ENCODE measurements around the gene SMIM43.

The SMIM43 gene

DNA sequence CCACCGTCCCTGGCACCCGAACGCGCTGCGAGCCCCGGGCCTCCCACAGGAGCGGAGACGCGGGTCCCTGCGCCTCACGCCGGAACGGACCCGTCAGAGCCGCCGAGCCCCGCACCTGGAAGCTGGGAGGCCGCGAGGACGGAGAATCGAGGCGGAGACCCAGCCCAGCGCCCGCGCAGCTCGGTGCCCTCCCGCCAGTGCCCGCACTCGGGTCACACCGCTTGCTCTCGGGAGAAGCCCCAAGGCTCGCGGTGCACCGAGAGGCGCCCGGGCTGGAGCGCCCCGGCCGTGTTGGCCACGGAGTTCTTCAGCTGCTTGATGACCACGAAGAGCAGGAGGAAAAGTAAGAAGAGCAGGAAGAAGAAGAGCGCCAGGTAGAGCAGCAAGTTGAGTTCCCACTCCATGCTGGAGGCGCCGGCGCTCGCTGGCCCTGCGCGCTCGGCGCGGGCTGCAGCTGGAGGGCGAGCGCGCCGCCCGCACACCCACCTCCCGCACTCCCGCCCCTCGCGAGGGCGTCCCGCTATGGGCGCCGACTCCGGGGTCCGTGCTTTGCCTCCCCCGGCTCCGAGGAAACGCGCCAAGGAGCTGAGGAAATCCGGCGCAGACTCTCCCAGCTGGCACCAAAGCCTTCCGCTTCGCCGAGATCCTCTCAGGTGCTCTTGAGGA, at the start of gene SMIM43:
TSS of gene SMIM43 (minus strand) at position 463 of the 666 bp plus-strand sequence. CDS start at position 404, 59 bp downstream.
- DNase-seq (ENCODE audit: low spot score) = no peak

DNA sequence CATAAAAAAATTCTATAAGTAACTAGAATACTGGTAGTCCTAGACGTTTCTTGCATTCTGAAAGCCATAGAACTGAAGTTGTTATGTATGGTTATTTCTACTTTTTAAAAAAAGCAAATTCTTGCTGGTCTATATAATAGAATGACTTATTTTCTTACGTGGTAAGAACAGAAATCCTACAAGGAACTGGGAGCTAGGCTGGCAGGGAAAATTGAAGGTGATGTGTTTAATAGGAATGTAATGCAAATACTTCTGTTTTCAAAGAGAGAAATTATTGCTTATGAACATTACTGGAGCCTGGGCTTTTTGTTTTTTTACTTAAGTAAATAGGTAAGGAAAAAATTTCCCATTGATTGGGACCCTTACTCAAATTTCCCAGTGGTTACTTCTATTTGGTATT, 49.8 kb upstream of the SMIM43 start:
- DNase-seq (ENCODE audit: low spot score) = no peak

DNA sequence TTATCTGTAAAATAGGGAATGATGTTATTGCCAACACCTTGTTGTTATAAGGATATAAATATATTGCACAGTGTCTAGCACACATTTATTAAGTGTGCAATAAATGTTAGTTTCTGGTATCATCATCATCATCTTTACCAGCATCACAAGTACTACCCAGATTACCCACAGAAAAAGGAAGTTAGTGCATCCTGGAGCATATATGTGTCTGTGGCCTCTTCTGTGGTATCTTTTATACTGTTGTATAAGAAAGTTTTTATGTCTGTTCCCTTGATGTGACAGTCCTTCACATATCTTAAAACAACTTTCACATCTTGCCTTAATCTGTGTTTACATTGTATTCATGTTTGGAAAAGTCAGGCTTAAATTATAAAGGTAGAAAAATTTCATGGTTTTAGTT, 46.2 kb upstream of the SMIM43 start:
- DNase-seq (ENCODE audit: low spot score) = no peak

DNA sequence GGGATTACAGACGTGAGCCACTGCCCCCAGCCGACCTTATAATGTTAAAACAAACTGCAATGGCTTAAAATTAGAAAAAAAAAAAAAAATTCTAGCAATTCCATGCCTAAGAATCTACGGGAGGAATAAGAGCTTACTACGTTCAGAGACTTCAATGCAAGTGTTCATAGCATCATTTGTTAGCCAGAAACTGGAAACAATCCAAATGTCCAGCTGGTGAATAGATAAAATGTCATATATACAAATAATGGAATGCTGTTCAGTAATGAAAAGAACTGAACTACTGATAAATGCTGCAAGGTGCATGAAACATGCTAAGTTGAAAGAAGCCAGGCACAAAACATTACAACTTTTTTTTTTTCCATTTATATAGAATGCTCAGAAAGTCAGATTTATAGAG, 41.4 kb upstream of the SMIM43 start:
- DNase-seq (ENCODE audit: low spot score) = no peak

DNA sequence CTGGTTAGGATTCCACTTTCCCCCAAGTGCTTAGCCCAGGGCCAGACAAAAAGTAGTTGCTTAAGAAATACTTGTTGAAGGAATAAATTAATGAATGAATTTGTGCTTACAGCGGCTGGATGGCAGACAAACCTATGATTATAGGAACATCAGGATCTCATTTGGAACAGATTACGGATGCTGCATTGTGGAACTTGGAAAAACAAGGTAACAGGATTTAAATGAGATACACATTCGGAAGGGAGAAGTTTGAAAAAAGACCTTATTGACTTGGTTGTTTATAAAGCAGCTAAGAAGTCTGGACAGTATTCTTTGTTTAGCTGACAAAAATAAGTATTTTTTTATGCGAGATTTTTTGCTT, 36.7 kb upstream of the SMIM43 start:
- DNase-seq (ENCODE audit: low spot score) = no peak

DNA sequence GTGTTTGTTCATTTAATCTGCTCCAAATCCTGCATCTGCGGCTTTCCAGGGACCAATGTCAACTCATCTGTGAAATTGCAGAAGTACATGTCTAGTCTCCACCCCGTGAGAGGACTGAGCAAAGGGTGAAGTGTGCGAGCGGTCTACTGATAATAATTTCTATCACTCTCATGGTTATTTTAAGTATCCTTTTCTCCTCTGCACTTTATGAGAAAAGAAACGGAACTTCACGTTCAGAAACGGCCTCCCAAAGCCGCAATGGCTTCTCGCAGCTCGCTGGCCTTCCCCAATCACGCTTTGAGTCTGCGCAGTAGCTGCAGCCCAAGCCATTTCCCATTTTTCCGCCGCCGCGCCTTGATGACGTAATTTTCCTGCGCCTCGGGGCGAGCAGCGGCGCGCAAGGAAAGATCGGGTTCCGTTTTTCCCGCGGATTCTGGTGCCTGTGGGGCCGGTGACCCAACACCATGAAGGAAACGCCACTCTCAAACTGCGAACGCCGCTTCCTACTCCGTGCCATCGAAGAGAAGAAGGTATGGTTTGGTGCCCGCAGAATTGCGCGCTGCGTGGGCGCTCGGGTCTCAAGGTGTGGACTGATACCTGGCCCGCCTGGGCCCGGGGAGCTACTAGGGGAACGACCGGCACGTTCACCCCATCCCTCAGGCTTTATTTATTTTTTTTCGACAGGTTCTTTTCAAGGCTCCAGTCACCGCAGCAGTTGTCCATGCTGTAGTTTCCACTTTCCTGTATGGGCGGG, 36.2 kb upstream of the SMIM43 start, which contains the start of gene EXOSC9:
TSS of gene EXOSC9 (plus strand) at position 363 of the 754 bp plus-strand sequence. CDS start at position 465, 102 bp downstream.
- peak; percentile 96 for DNase-seq (ENCODE audit: low spot score)

DNA sequence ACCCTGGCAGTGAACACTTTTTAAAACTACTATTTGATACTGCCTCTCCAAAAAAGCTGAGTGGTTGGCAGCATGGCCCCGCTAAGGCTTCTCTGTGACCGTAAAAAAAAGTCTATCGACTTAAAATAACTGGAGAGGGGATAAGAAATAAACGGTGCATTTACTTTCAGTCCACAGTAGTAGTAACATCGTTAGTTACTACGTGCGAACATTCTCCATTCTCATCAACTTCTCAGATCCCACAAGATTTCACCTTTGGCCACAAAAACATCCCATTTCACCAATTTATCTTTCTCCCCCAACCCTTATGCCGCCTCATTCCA, 35.6 kb upstream of the SMIM43 start:
- no peak for DNase-seq (ENCODE audit: low spot score)

DNA sequence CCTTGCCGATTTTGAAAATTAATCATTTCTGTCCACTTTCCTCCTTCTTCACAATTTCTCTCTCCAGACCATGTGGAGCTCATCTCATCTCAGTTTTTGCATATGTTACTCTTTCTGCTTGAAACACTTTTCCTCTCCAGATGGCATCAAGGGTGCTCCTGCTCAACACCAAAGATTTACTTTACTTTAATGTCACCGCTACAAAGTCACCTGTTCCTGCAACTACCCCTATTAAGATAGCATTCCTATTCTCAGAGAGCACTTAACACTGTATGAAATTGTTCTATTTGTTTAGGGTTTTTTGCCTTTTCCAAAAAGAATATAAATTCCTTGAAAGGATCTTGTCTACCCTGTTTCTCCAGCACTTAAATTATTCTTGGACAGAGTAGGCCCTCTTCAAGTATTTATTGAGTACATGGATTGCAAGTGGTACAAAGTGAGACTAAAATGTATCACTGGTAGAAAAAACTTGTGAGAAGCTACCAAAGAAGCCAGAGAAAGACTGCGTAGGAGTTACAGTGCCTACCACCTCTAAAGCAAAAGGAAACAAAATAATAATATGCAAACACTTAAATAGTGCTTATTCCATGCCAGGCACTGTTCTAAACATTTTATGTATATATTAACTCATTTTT, 35.0 kb upstream of the SMIM43 start:
- no peak for DNase-seq (ENCODE audit: low spot score)

DNA sequence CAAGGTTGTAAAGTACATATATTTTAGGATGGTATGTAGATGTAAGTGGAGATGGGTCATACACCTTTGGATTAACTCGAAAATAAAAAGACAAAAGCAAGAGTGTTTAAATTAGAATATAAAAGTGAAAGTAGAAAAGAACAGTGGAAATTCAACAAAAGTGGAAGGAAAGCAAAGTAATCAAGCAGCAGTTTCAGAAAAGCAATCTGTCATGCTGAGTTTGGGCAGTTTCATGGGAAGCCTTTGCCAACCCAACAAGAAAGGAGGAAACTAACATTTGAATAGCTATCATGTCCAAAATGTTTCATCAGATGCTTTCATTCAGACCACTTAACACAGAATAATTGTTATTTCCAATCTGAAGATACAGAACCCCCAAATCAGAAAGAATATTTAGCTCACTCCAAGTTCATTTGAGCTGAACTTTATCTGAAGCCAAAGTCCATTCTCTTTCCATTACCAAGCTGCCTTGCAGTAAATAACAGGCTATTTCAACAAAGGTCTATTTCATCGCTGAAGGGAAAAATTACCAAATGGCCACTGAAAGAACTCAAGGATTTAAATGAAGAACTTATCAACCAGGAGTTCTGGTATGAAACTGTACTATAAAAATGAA, 34.4 kb upstream of the SMIM43 start:
- no peak for DNase-seq (ENCODE audit: low spot score)

DNA sequence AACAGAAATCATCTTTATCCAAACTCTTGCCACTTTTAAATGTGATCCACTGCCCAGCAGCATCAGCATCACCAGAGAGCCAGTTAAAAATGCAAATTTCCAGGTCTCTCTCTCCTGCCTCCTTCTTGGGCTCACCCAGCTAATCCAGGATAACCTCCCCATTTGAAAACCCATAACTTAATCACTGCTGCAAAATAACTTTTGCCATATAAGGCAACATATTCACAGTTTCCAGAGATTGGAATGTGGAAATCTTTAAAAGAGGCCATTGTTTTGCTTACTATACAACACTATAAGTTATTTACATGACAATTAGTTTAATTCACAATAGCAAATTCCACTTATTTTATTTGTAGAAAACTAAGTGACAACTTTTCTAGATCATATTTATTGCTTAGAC, 31.3 kb upstream of the SMIM43 start:
- DNase-seq (ENCODE audit: low spot score) = no peak

DNA sequence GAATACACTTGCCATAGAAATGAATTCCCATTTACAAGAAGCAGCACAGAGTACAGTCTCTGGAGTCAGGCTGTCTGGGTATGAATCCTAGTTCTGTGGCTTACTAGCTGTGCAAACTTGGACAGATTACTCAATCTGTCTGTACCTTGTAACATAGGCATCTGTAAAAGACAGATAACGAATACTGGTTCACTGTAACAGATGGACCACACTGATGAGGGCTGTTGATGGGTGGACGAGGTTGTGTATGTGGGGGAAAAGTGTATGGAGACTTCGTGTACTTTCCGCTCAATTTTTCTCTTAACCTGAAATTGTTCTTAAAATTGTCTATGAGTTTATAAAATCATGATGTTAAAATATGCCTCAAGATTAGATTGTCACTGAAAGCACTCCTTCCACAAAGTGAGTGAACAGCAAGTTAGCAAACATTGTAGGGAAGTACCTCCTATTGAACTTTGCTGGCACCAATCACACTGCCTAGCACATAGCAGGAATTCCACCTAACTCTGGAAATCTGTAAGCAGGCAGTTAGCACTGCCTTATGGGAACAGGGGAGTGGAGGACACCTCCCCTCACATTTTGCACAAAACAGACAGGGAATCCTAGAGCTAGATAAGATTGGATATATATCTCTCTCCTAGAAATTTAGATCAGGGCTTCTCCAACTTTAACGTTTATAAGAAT, 29.7 kb upstream of the SMIM43 start:
- DNase-seq (ENCODE audit: low spot score) = peak; percentile 82

DNA sequence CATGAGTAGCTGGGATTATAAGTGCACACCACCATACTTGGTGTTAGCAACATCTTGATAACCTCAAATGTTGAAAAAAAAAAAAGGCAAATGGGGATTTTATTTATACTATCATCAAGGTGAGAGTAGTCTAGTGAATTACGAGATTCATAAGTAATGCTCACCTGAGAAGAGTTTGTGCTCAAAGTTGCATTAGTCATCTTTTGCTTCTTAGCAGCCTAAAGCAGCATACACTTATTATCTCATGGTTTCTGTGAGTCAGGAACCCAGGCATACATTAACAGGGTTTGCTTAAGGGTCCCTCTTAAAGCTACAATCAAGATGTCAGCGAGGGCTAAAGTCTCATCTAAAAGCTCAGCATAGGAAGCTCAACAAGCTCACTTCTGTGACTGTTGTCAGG, 28.0 kb upstream of the SMIM43 start:
- peak; percentile 20 for DNase-seq (ENCODE audit: low spot score)

DNA sequence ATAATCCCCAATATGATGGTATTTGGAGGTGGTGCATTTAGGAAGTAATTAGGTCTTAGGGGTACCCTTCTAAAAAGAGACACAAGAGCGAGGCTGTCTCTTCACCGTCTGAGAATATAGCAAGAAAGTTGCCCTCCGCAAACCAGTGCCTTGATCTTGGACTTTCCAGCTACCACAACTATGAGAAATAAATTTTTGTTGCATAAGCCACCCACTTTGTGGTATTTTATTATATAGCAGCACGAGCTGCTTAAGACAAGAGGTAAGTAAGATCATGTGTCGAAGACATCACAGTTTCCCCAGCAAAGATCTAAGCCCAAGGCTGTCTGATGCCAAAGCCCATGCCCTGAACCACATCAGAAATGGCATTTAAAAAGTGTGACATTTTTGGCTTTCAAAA, 26.5 kb upstream of the SMIM43 start:
- no peak for DNase-seq (ENCODE audit: low spot score)

DNA sequence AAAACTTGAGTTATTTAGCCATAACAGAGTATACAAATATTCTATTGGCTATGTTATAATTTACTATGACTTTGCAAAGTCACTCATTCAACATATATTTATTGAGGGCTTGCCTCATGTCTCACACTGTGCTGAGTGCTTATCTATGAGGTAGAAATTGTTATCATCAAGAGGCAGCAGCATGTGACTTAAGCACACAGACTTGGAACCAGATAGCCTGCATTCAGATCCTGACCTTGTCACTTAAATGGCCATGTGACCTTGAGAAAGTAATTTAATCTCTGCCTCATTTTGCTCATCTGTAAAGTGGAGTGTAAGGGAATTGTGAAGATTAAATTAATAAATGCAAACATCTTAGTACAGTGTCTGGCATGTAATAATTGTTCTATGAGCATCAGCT, 26.0 kb upstream of the SMIM43 start:
- DNase-seq (ENCODE audit: low spot score) = peak; percentile 76

DNA sequence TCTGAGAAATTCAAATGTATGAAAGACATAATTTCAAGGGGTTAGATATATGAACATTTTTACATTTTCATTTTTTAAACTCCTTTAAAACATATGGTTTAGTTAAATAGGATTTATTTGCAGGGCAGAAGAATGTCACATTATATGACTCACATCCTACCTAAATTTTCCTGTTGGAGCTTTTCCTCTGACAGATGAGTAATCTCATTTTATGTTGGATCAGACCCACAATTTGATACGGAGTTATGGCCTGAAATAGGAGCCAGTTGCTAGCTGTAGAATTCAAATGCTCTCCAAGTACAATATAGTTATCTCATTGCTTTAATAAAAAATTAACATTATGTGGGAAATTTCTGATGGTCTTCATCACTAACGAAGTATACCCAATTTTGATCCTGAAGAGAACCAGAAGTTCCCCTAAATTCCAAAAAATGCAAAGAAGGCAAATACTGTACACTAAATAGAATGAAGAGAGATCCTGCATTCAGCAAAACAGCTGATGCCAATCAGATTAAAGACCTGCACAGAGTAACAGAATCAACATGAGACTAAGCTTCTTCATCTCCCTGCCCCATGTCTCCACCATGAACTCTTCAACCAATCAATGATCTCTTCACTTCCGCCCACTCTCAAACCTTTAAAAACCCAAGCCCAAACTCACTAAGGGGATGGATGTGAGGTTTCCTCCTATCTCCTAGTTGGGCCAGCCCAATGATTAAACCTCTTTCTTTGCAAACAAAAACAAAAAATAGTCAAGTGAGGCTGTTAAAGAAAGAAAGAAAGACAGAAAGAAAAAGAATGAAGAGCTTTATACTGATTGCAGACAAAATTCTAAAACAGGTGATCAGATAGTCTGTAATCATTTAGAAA, 25.2 kb upstream of the SMIM43 start:
- peak; percentile 33 for DNase-seq (ENCODE audit: low spot score)

DNA sequence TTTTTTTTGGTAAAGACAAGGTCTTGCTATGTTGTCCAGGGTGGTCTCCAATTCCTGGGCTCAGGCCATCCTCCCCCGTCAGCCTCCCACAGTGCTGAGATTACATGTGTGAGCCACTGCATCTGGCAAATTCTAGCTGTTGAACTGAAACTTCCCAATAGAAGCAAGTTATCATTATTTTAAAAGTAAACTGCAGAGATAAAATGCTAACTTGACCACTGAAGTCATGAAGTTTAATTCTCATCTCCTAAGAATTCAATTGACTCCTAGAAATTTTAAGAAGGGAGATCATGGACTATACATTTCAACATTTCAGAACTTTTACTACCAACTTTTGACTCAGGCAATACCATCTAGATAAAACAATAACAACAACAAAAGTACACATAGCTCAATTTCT, 24.5 kb upstream of the SMIM43 start:
- no peak for DNase-seq (ENCODE audit: low spot score)

DNA sequence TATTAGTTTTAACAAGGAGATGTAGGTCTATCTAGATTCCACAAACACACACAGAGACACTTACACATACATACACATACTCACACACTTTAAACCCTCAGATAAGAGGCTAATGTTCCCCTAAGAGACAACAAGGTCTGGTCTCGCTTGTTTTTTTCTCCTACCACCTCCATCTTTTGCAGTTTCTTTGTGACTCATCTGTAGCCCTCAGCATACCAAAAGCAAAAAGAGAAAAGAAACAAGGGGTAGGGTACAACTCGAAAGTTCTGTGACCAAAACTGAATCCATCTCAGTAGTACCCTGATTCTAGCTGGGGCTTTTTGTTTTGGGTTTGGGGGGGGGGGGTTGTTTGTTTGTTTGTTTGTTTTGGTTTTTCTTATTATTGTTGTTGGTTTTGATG, 23.9 kb upstream of the SMIM43 start:
- no peak for DNase-seq (ENCODE audit: low spot score)

DNA sequence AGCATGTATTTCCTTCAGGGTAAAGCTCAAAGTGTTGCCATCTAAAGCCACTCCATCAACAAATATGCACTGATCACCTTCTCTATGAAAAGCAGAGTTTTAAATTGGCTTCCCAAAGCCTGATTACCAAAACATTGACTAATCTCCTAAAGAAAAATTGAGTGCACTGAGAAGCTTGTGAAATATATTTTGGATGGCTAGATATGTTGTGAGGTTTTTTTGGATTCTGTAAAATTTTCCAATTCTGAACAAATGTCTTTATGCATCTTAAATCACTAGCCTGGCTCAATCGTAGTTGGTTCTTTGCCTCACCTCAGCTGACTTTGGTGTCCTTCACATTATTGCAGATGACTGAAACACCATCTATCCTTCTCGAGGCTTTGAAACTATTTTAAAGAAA, 21.3 kb upstream of the SMIM43 start:
- no peak for DNase-seq (ENCODE audit: low spot score)

DNA sequence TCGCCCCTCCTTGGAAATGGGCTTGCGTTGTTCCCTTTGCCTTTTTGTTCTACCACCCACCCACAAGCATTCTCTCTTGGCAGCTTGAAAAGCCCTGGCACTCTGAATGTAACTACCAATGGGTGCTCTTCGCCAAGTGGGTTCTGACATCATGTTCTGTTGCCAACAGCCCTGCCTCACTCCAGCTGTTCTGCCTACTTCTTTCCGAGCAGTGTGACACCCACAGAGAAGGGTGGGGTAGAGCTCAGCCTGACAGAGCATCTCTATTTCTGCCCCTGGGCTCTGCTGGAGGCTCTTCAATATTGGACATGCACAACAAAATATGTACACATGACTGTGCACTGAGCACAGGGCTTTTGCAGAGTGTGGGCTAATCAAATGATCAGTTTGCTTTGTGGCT, 20.5 kb upstream of the SMIM43 start:
- DNase-seq (ENCODE audit: low spot score) = no peak

DNA sequence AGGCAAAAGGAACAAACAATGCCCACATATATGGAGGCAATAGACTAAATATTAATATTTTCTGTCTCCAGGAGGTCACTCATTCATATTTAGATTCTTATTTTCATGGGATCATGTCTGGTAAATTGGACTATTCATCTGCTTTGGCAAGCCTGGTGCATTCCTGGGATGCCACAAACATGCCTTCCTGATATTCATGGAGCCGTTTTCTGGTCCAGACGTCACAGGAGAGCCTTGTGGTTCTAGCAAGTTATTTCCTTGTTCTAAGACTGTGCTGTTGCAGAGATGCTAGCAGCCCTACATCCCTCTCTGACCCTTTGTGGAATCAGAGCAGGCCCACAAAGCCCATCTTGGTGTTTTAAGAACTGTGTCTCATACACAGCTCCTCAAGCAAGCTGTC, 20.0 kb upstream of the SMIM43 start:
- no peak for DNase-seq (ENCODE audit: low spot score)

DNA sequence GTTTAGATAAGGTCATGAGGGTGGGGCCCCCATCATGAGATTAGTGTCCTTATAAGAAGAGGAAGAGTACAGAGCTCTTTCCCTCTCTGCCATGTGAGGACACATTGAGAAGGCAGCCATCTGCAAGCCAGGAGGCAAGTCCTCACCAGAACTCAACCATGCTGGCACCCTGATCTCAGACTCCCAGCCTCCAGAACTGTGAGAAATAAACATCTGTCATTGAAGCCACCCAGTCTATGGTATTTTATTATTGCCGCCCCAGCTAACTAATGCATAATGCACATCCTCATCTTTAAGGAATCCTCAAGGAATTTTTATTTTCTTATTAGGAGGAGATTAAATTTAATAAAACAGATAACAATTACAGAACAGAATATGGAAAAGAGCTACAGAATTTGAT, 19.4 kb upstream of the SMIM43 start:
- no peak for DNase-seq (ENCODE audit: low spot score)

All from hematopoietic multipotent progenitor cell treated with erythropoietin and hydrocortisone succinate and interleukin-3 and kit ligand, for 15 days (in vitro differentiated cells).